Loucy (cell line): ENCODE data around the gene C7.
"Not testable (repeated sequence)": the region's sequence is repeated elsewhere in the genome, so short reads cannot be mapped to it uniquely, and the experiment has no call there.

Experiments
- H2AFZ ChIP-seq: fragments of 200-600 bp; sonication (generic); 2 replicates; pipeline ENCODE4 v1.6.0; 2016; ENCODE audit warnings: antibody characterized with exemption, mild to moderate bottlenecking, low read length, moderate library complexity
- H3F3A ChIP-seq: fragments of 200-600 bp; 2 replicates; pipeline ENCODE4 v1.6.0; 2016; ENCODE audit warnings: antibody characterized with exemption, low read depth, mild to moderate bottlenecking
- H3K27me3 ChIP-seq: fragments of 200-600 bp; sonication (generic); 2 replicates; pipeline ENCODE4 v1.6.1; 2014; ENCODE audit warnings: low read length, mild to moderate bottlenecking; ENCODE audit not compliant: insufficient read depth, poor library complexity, severe bottlenecking
- H3K36me3 ChIP-seq: fragments of 200-600 bp; sonication (generic); 2 replicates; pipeline ENCODE4 v1.6.1; 2016; ENCODE audit warnings: low read length; ENCODE audit not compliant: insufficient read depth
- H3K4me1 ChIP-seq: fragments of 200-600 bp; sonication (generic); 2 replicates; pipeline ENCODE4 v1.5.1; 2014; ENCODE audit warnings: low read length, mild to moderate bottlenecking; ENCODE audit not compliant: insufficient read depth, poor library complexity, severe bottlenecking
- H3K4me2 ChIP-seq: fragments of 200-600 bp; sonication (generic); 2 replicates; pipeline ENCODE4 v1.6.0; 2014; ENCODE audit warnings: antibody characterized with exemption, low read length, low read depth, mild to moderate bottlenecking; ENCODE audit not compliant: poor library complexity, severe bottlenecking
- H3K4me3 ChIP-seq: fragments of 200-600 bp; sonication (generic); 2 replicates; pipeline ENCODE4 v1.5.1; 2014; ENCODE audit warnings: low read length, mild to moderate bottlenecking, mixed read lengths; ENCODE audit not compliant: poor library complexity, severe bottlenecking
- H3K79me2 ChIP-seq: fragments of 200-600 bp; sonication (generic); 2 replicates; pipeline ENCODE4 v1.6.1; 2014; ENCODE audit warnings: low read length; ENCODE audit not compliant: insufficient read depth
- H3K9ac ChIP-seq: fragments of 200-600 bp; sonication (generic); 2 replicates; pipeline ENCODE4 v1.6.0; 2014; ENCODE audit warnings: mild to moderate bottlenecking, low read depth, low read length, moderate library complexity; ENCODE audit not compliant: poor library complexity, severe bottlenecking
- H3K9me2 ChIP-seq: fragments of 200-600 bp; sonication (generic); replicated peaks from 2 replicates; pipeline ENCODE4 v1.6.1; 2016; ENCODE audit warnings: low read depth, low read length, mixed read lengths
- H3K9me3 ChIP-seq: fragments of 200-600 bp; sonication (generic); 2 replicates; pipeline ENCODE4 v1.6.1; 2014; ENCODE audit warnings: mild to moderate bottlenecking, antibody characterized with exemption, low read length, low read depth; ENCODE audit not compliant: insufficient read depth
- H4K20me1 ChIP-seq: fragments of 200-600 bp; sonication (generic); 2 replicates; pipeline ENCODE4 v1.6.0; 2014; ENCODE audit warnings: antibody characterized with exemption, low read length, mild to moderate bottlenecking; ENCODE audit not compliant: insufficient read depth, poor library complexity, severe bottlenecking
- EZH2phosphoT487 ChIP-seq: fragments of 200-600 bp; IDR thresholded peaks from 2 replicates; pipeline ENCODE4 v1.6.1; 2018; ENCODE audit warnings: antibody characterized with exemption, mild to moderate bottlenecking, moderate library complexity, borderline replicate concordance
- TF ChIP-seq, protein P1 (sequence below): fragments of 200-600 bp; sonication (generic); conservative IDR thresholded peaks from 2 replicates; pipeline ENCODE4 v1.5.1; 2014; ENCODE audit warnings: mild to moderate bottlenecking, antibody characterized with exemption, low read length

C7 gene

DNA sequence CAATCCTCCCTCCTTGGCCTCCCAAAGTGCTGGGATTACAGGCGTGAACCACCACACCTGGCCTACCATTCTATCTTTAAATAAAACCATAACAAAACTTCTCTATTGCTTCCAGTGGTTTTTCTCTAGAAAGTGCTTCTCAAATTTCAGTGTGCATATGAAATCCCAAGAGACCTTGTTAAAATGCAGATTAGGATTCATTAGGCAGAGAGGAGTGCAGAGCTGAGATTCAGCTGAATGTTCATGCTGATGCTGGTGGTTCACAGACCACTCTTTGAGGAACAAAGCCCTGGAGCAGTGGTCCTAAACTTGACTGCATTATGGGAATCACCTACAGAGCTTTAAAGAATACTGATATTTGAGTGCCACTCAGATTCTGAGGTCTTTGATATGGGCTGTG, 39.9 kb upstream of the C7 start:
- H3K4me1 ChIP-seq, result no peaks in the 10 kb centered on the region
- H3F3A ChIP-seq, result no peaks in the 10 kb centered on the region
- no peak overlapping the region for H2AFZ ChIP-seq
- H3K27me3 ChIP-seq, result no peaks in the 10 kb centered on the region
- no peaks in the 10 kb centered on the region for H3K36me3 ChIP-seq
- no peaks in the 10 kb centered on the region for H3K9me3 ChIP-seq
- no peaks in the 10 kb centered on the region for H3K79me2 ChIP-seq
- no peaks in the 10 kb centered on the region for H4K20me1 ChIP-seq
- H3K9ac ChIP-seq, result no peak overlapping the region
- H3K9me2 ChIP-seq, result no peaks in the 10 kb centered on the region
- no peak overlapping the region for H3K4me3 ChIP-seq
- no peak overlapping the region for H3K4me2 ChIP-seq
- TF ChIP-seq EZH2phosphoT487, result no peak
- TF ChIP-seq, protein P1, sequence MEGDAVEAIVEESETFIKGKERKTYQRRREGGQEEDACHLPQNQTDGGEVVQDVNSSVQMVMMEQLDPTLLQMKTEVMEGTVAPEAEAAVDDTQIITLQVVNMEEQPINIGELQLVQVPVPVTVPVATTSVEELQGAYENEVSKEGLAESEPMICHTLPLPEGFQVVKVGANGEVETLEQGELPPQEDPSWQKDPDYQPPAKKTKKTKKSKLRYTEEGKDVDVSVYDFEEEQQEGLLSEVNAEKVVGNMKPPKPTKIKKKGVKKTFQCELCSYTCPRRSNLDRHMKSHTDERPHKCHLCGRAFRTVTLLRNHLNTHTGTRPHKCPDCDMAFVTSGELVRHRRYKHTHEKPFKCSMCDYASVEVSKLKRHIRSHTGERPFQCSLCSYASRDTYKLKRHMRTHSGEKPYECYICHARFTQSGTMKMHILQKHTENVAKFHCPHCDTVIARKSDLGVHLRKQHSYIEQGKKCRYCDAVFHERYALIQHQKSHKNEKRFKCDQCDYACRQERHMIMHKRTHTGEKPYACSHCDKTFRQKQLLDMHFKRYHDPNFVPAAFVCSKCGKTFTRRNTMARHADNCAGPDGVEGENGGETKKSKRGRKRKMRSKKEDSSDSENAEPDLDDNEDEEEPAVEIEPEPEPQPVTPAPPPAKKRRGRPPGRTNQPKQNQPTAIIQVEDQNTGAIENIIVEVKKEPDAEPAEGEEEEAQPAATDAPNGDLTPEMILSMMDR, result no peak

DNA sequence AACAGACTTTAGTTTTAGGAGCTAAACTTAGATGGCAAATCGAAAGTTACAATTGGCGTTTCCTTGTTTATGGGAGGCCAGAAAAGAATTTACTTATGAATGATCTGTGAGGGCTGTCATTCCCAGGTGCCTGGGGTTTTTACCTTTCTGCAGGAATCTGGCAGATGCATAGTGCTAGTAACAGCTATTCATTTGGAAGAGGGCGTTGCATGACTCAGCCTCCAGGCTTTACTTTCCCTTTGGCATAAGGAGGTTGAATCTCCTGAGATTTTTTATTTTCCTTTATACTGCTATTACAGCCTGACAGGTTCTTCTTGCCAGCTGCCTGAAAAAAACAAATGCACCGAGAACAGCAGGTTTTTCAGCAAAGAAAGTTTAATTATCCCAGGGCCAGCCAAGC, 38.1 kb upstream of the C7 start:
- Histone ChIP-seq H3K9ac (no peak overlapping the region), H4K20me1 (no peaks in the 10 kb centered on the region), H3K79me2 (no peaks in the 10 kb centered on the region), H2AFZ (no peak overlapping the region), H3K4me3 (no peak overlapping the region), H3K9me2 (no peaks in the 10 kb centered on the region), H3K27me3 (no peaks in the 10 kb centered on the region), H3F3A (no peaks in the 10 kb centered on the region), H3K36me3 (no peaks in the 10 kb centered on the region), H3K4me2 (no peak overlapping the region), H3K9me3 (no peaks in the 10 kb centered on the region), H3K4me1 (no peaks in the 10 kb centered on the region)
- no peak for TF ChIP-seq EZH2phosphoT487
- TF ChIP-seq, protein P1, result no peak

DNA sequence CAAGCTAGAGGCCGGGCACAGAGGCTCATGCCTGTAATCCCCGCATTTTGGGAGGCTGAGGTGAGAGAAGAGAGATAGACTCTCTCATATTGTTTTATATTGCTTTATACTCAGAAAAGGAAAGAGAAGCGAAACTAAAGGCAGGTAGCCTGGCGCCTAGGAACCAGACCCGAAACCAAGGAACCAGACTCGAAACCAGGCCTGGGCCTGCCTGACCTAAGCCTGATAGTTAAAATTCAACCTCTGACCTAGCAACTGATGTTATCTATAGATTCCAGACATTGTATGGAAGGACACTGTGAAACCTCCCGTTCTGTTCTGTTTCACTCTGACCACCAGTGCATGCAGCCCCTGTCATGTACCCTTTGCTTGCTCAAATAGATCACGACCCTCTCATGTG, 37.0 kb upstream of the C7 start:
- not testable (repeated sequence) for H2AFZ ChIP-seq, H3K4me3 ChIP-seq, H3K9ac ChIP-seq, H3K9me3 ChIP-seq, H4K20me1 ChIP-seq, H3K79me2 ChIP-seq, H3K36me3 ChIP-seq, H3K27me3 ChIP-seq, H3K4me2 ChIP-seq, H3K4me1 ChIP-seq, H3F3A ChIP-seq, H3K9me2 ChIP-seq

DNA sequence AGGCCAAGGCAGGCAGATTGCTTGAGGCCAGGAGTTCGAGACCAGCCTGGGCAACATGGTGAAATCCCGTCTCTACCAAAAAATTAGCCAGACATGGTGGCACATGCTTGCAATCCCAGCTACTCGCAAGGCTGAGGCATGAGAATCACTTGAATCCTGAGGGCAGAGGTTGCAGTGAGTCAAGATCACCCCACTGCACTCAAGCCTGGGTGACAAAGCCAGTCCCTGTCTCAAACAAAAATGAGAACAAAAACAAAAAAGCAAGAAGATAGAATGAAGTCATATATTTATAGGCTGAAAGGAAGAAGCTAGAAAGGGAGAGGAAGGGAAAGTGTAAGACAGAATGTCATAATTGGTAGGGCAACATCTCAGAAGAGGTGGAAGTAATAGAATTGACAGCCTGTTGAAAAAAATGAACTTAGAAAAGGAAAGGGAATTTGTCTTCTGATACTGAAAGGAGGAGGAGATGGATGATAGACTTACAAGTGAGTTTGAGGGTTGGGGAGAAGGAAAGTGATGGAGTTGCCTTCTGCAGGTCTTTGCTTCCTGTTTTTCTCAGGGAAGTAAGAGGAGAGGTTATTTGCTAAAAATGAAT, 35.9 kb upstream of the C7 start:
- H4K20me1 ChIP-seq, result no peaks in the 10 kb centered on the region
- no peaks in the 10 kb centered on the region for H3K79me2 ChIP-seq
- H3K36me3 ChIP-seq, result no peaks in the 10 kb centered on the region
- H3K27me3 ChIP-seq, result no peaks in the 10 kb centered on the region
- H3K4me1 ChIP-seq, result no peaks in the 10 kb centered on the region
- no peak overlapping the region for H3K4me2 ChIP-seq
- TF ChIP-seq, protein P1, result no peak
- TF ChIP-seq EZH2phosphoT487, result no peak
- no peak overlapping the region for H3K4me3 ChIP-seq
- H3K9me2 ChIP-seq, result no peaks in the 10 kb centered on the region
- no peak overlapping the region for H2AFZ ChIP-seq
- no peaks in the 10 kb centered on the region for H3K9me3 ChIP-seq
- H3K9ac ChIP-seq, result no peak overlapping the region
- no peaks in the 10 kb centered on the region for H3F3A ChIP-seq
